Uterus (tissue), 2 donors: ENCODE measurements around the gene NDUFA8.

Source experiments
- POLR2A ChIP-seq, 2 donors: fragments of 450-650 bp; IDR thresholded peaks; one replicate each; pipeline ENCODE4 v1.6.1; 2016; ENCODE audit warnings: antibody characterized with exemption in 2 of 2, mild to moderate bottlenecking in 1 of 2, moderate library complexity in 1 of 2
- TF ChIP-seq, protein P1 (sequence below), 4 experiments: fragments of 200-600 bp in 2 of 4; fragments of 450-650 bp in 2 of 4; sonication (generic) in 2 of 4; IDR thresholded peaks; one replicate each; pipeline ENCODE4 v1.5.1; 2016 to 2019; ENCODE audit warnings: antibody characterized with exemption in 4 of 4, mild to moderate bottlenecking in 2 of 4, moderate library complexity in 1 of 4

DNA sequence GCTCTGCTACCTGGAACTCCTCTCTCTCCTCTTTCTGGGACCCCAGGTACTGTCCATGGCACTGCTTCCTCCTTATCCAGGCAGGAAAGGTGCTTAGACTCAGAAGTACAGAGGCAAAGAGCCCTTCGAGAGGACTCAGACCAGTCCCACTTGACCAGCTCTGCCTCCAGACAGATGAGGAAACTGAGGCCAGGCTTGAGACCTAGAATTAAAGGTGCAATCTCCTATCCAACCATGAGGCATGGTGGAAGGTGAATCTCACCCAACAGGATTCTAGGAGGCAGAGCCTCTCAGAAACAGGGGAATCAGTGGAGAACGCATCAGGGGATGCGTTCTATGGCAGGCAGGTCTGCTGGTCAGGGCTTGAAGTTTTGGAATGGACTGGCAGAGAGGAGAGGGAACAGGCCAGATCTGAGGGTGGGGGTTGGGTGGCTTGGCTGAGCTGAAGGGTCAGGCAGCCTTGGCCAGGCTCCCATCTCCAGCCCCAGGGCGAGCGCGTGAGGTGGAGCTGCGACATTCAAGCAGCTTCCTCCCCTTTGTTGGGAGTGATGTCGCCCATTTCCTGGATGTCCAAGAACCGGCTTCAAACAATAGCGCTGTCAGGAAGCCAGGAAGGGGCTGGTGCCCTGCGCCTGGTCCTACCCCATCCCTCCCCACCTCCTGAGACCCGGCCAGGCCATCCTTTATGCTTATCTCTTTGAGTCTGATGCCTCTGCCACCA, 26.2 kb downstream of the NDUFA8 start:
- TF ChIP-seq, protein P1, sequence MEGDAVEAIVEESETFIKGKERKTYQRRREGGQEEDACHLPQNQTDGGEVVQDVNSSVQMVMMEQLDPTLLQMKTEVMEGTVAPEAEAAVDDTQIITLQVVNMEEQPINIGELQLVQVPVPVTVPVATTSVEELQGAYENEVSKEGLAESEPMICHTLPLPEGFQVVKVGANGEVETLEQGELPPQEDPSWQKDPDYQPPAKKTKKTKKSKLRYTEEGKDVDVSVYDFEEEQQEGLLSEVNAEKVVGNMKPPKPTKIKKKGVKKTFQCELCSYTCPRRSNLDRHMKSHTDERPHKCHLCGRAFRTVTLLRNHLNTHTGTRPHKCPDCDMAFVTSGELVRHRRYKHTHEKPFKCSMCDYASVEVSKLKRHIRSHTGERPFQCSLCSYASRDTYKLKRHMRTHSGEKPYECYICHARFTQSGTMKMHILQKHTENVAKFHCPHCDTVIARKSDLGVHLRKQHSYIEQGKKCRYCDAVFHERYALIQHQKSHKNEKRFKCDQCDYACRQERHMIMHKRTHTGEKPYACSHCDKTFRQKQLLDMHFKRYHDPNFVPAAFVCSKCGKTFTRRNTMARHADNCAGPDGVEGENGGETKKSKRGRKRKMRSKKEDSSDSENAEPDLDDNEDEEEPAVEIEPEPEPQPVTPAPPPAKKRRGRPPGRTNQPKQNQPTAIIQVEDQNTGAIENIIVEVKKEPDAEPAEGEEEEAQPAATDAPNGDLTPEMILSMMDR (IDR thresholded peaks at IDR 0.05) = no peak
- no peak for TF ChIP-seq POLR2A (IDR thresholded peaks at IDR 0.05)
